SJCRH30 (cell line): ENCODE results near the gene SOX11. TPM values are rescaled to one million over a fixed set of nuclear protein-coding genes. Genes with fewer than 3 reads are reported as not detected.
"Not testable (repeated sequence)": the region's sequence is repeated elsewhere in the genome, so short reads cannot be mapped to it uniquely, and the experiment has no call there.

ENCODE experiments used
- DNase-seq, 2 experiments: peaks; one replicate each; pipeline ENCODE4 v3.0.0-alpha.2; 2015 to 2020
- H3K27ac ChIP-seq: fragments of 250-450 bp; sonication (Bioruptor Pico); 2 replicates; pipeline ENCODE4 v1.5.1; 2020; ENCODE audit warnings: mild to moderate bottlenecking, moderate library complexity
- H3K27me3 ChIP-seq: fragments of 250-450 bp; sonication (Bioruptor Pico); 2 replicates; pipeline ENCODE4 v1.5.1; 2020; ENCODE audit warnings: mild to moderate bottlenecking, moderate library complexity
- H3K36me3 ChIP-seq: fragments of 250-450 bp; sonication (Bioruptor Pico); 2 replicates; pipeline ENCODE4 v1.5.1; 2020; ENCODE audit warnings: mild to moderate bottlenecking, moderate library complexity
- H3K4me1 ChIP-seq: fragments of 250-450 bp; sonication (Bioruptor Pico); 2 replicates; pipeline ENCODE4 v1.5.1; 2020; ENCODE audit warnings: mild to moderate bottlenecking, moderate library complexity
- H3K4me3 ChIP-seq: fragments of 250-450 bp; sonication (Bioruptor Pico); 2 replicates; pipeline ENCODE4 v1.5.1; 2020; ENCODE audit warnings: mild to moderate bottlenecking, moderate library complexity
- H3K9me3 ChIP-seq: fragments of 250-450 bp; sonication (Bioruptor Pico); replicated peaks from 2 replicates; pipeline ENCODE4 v1.5.1; 2020; ENCODE audit warnings: mild to moderate bottlenecking, moderate library complexity
- total RNA-seq: library from RNA; depleted of rRNA; stranded (reverse); fragments of >200 nt; shearing (Covaris generic); gene quantifications from 2 replicates; pipeline ENCODE4 v1.2.3, GENCODE V29; 2014; rRNA removed

The SOX11 gene
- 18.8 and 19.8 TPM in 2 replicates for total RNA-seq

GRCh38 chr2:5691985-5692529 lies at the start of gene SOX11:
TSS of gene SOX11 (plus strand) at chr2:5692384. CDS start at chr2:5692722, 338 bp downstream.
- Histone ChIP-seq H3K4me3 (peak within 1 kb of the TSS; percentile 91), H3K27ac (peak within 1 kb of the TSS; percentile 92), H3K4me1 (0 out of 2 replicates have a peak, but pooled peaks cover 2% of the 10 kb centered on the region), H3K36me3 (no peaks in the 10 kb centered on the region), H3K9me3 (no peaks in the 10 kb centered on the region), H3K27me3 (no peaks in the 10 kb centered on the region)
- DNase-seq: peak; percentile 97 to 98

GRCh38 chr2:5652734-5653133 lies 39.5 kb upstream of the SOX11 start:
- H3K27me3 ChIP-seq, DNase-seq, H3K4me1 ChIP-seq, H3K4me3 ChIP-seq, H3K27ac ChIP-seq, H3K36me3 ChIP-seq, H3K9me3 ChIP-seq: not testable (repeated sequence)

GRCh38 chr2:5653756-5654155 lies 38.4 kb upstream of the SOX11 start:
- DNase-seq, H3K27me3 ChIP-seq, H3K36me3 ChIP-seq, H3K27ac ChIP-seq, H3K4me3 ChIP-seq, H3K9me3 ChIP-seq, H3K4me1 ChIP-seq: not testable (repeated sequence)

GRCh38 chr2:5657231-5657630 lies 35.0 kb upstream of the SOX11 start:
- no peak for DNase-seq
- no peak overlapping the region for H3K4me3 ChIP-seq
- no peaks in the 10 kb centered on the region for H3K9me3 ChIP-seq
- H3K4me1 ChIP-seq: peaks cover 4% of the 10 kb centered on the region; the same call in 1 of the 2 replicates
- H3K27me3 ChIP-seq: no peaks in the 10 kb centered on the region
- H3K36me3 ChIP-seq: no peaks in the 10 kb centered on the region
- H3K27ac ChIP-seq: no peak overlapping the region

- H3K36me3 ChIP-seq: no peaks in the 10 kb centered on the region
- DNase-seq: no peak
- no peaks in the 10 kb centered on the region for H3K27me3 ChIP-seq
Measured at GRCh38 chr2:5660591-5660990, 31.6 kb upstream of the SOX11 start.

GRCh38 chr2:5661362-5661761 lies 30.8 kb upstream of the SOX11 start:
- Histone ChIP-seq H3K36me3 (no peaks in the 10 kb centered on the region), H3K9me3 (no peaks in the 10 kb centered on the region), H3K27ac (no peak overlapping the region), H3K4me3 (no peak overlapping the region), H3K4me1 (no peaks in the 10 kb centered on the region), H3K27me3 (no peaks in the 10 kb centered on the region)
- no peak for DNase-seq

More at GRCh38 chr2:5660591-5660990, 31.6 kb upstream of the SOX11 start:
- no peak overlapping the region for H3K27ac ChIP-seq
- H3K4me3 ChIP-seq: no peak overlapping the region
- H3K4me1 ChIP-seq: no peaks in the 10 kb centered on the region
- H3K9me3 ChIP-seq: no peaks in the 10 kb centered on the region

- no peak for DNase-seq
- no peak overlapping the region for H3K27ac ChIP-seq
- no peaks in the 10 kb centered on the region for H3K27me3 ChIP-seq
- no peaks in the 10 kb centered on the region for H3K4me1 ChIP-seq
- H3K9me3 ChIP-seq: no peaks in the 10 kb centered on the region
- H3K36me3 ChIP-seq: no peaks in the 10 kb centered on the region
- no peak overlapping the region for H3K4me3 ChIP-seq
Measured at GRCh38 chr2:5664278-5664681, 27.9 kb upstream of the SOX11 start.

GRCh38 chr2:5665066-5665465 lies 27.1 kb upstream of the SOX11 start:
- Histone ChIP-seq H3K27ac (no peak overlapping the region), H3K27me3 (no peaks in the 10 kb centered on the region)

GRCh38 chr2:5666798-5667197 lies 25.4 kb upstream of the SOX11 start:
- no peaks in the 10 kb centered on the region for H3K36me3 ChIP-seq
- no peaks in the 10 kb centered on the region for H3K27me3 ChIP-seq
- H3K4me3 ChIP-seq: no peak overlapping the region
- H3K27ac ChIP-seq: no peak overlapping the region
- H3K9me3 ChIP-seq: no peaks in the 10 kb centered on the region
- H3K4me1 ChIP-seq: no peaks in the 10 kb centered on the region
- DNase-seq: no peak

More at GRCh38 chr2:5665066-5665465, 27.1 kb upstream of the SOX11 start:
- DNase-seq: no peak
- Histone ChIP-seq H3K4me3 (no peak overlapping the region), H3K36me3 (no peaks in the 10 kb centered on the region), H3K4me1 (no peaks in the 10 kb centered on the region), H3K9me3 (no peaks in the 10 kb centered on the region)

- not testable (repeated sequence) for H3K27ac ChIP-seq, H3K4me3 ChIP-seq, DNase-seq, H3K27me3 ChIP-seq, H3K9me3 ChIP-seq, H3K4me1 ChIP-seq, H3K36me3 ChIP-seq
Measured at GRCh38 chr2:5667655-5668054, 24.5 kb upstream of the SOX11 start.

GRCh38 chr2:5668682-5669250 lies 23.4 kb upstream of the SOX11 start:
- Histone ChIP-seq H3K4me1 (no peaks in the 10 kb centered on the region), H3K9me3 (no peaks in the 10 kb centered on the region), H3K27me3 (no peaks in the 10 kb centered on the region), H3K36me3 (no peaks in the 10 kb centered on the region), H3K4me3 (no peak overlapping the region), H3K27ac (no peak overlapping the region)
- no peak for DNase-seq

GRCh38 chr2:5672749-5673144 lies 19.4 kb upstream of the SOX11 start:
- no peaks in the 10 kb centered on the region for H3K9me3 ChIP-seq
- H3K36me3 ChIP-seq: no peaks in the 10 kb centered on the region
- H3K4me1 ChIP-seq: no peaks in the 10 kb centered on the region
- H3K27me3 ChIP-seq: no peaks in the 10 kb centered on the region
- no peak overlapping the region for H3K4me3 ChIP-seq
- no peak for DNase-seq
- no peak overlapping the region for H3K27ac ChIP-seq

GRCh38 chr2:5673145-5674025 lies 18.8 kb upstream of the SOX11 start:
- Histone ChIP-seq H3K27ac (no peak overlapping the region), H3K9me3 (no peaks in the 10 kb centered on the region), H3K27me3 (no peaks in the 10 kb centered on the region), H3K36me3 (no peaks in the 10 kb centered on the region), H3K4me3 (no peak overlapping the region), H3K4me1 (no peaks in the 10 kb centered on the region)
- no peak for DNase-seq

GRCh38 chr2:5674026-5674340 lies 18.2 kb upstream of the SOX11 start:
- no peaks in the 10 kb centered on the region for H3K4me1 ChIP-seq
- no peaks in the 10 kb centered on the region for H3K36me3 ChIP-seq
- no peaks in the 10 kb centered on the region for H3K9me3 ChIP-seq
- H3K27ac ChIP-seq: no peak overlapping the region
- no peak overlapping the region for H3K4me3 ChIP-seq
- DNase-seq: no peak
- no peaks in the 10 kb centered on the region for H3K27me3 ChIP-seq

GRCh38 chr2:5677133-5677532 lies 15.1 kb upstream of the SOX11 start:
- no peaks in the 10 kb centered on the region for H3K9me3 ChIP-seq
- DNase-seq: no peak
- H3K4me1 ChIP-seq: no peaks in the 10 kb centered on the region
- no peaks in the 10 kb centered on the region for H3K27me3 ChIP-seq
- H3K27ac ChIP-seq: no peak overlapping the region
- no peak overlapping the region for H3K4me3 ChIP-seq
- H3K36me3 ChIP-seq: no peaks in the 10 kb centered on the region
